ENCODE data around the gene ANKRD7. TPM values are rescaled to one million over a fixed set of nuclear protein-coding genes. Genes with fewer than 3 reads are reported as not detected.
A peak's percentile ranks its signal among the peaks of the same experiment; 100 is the strongest.
"Not testable (repeated sequence)": the region's sequence is repeated elsewhere in the genome, so short reads cannot be mapped to it uniquely, and the experiment has no call there.

The ANKRD7 gene
- total RNA-seq, 8 experiments from 2014 or later, result 0.33 to 1.8 (median 1.2) TPM; not detected in 3

DNA sequence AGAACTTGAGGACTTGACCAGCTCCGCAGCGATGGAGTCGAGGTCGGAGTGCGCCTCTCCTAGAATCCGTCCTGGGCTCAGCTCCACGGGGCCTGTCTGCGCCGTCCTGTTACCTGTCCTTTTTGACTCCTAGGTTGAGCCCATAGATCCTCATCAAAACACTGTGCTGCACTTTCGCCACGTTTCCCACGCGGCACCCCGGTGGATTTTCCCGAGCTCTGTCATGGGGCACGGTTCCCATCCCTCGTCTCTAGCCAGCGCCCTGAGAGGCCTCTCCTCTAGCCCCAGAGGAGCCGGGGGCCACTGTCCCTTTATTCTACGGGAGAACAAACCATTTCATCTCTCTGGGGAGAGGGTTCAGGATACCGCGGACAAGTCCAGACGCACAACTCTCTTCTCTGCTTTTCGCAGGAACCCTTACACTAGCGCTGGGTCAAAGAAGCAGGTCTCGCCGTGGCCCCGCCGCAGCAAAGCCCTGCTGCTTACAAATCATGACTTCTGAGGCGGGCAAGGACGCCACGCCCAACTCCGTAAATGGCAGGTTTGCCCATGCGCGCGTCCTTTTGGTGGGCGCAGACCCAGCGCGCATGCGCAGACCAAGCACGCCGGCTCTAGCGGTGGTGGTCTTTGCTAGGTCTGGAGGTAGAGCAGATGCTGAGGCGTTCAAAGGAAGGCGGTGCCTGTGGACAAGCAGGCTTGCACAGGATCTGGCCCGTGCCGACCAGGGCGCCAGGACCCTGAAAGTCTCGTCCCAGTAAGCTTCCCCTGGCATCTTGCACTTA, 10.3 kb upstream of the ANKRD7 start:
- in situ Hi-C loops (cut with MboI; ENCODE audit: low pct_unique_long_range_greater_than_20kb in 2 of 9, low sequenced_read_pairs in 9 of 9, unreplicated experiment in 9 of 9), result no loop called here
- peaks cover 0 to 13% of the 10 kb centered on the region in 2 donors for H3K4me1 ChIP-seq (replicated peaks in 1 of 2)
- ATAC-seq (replicated peaks in 6 of 8), result peak in 5 of 8 experiments; percentile 24 to 96 (median 55)
- H3K27ac ChIP-seq, result no peak overlapping the region
- 0 to 92% (median 30%) methylated on average over 2 to 22 of the region's 49 CpGs; no CpG with 5 or more reads in 1 of the 10 experiments for WGBS, 10 experiments
- peak overlapping the region in 1 of 5 donors; percentile 17 for H3K4me3 ChIP-seq

DNA sequence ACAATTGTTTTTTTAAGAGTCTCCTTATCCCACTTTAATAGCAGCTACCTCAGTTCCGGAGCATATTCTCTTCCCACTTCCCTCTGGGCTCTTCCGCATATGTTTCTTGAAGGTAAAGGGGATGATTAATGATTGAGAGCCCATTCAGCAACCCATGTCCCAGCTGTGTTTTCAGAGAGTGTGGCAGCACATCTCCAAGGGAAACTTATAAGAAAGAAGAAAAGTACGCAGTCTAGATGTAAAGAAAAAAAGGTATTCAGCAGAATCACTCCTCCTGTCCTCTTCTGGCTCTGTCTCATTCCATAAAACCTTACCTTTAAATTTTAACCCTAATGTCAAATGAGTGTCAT, 9.7 kb upstream of the ANKRD7 start:
- no peak for ATAC-seq (replicated peaks in 6 of 8)
- H3K27ac ChIP-seq, result no peak overlapping the region
- no peak overlapping the region for H3K4me3 ChIP-seq
- H3K4me1 ChIP-seq (replicated peaks in 1 of 2), result peaks cover 0 to 13% of the 10 kb centered on the region in 2 donors
- in situ Hi-C loops (cut with MboI; ENCODE audit: low pct_unique_long_range_greater_than_20kb in 2 of 9, low sequenced_read_pairs in 9 of 9, unreplicated experiment in 9 of 9), result no loop called here
- WGBS, 10 experiments, result 0 to 100% (median 93%) methylated on average over 1 to 3 of the region's 3 CpGs; no CpG with 5 or more reads in 4 of the 10 experiments

- peaks cover 0 to 13% of the 10 kb centered on the region in 2 donors for H3K4me1 ChIP-seq (replicated peaks in 1 of 2)
- no peak overlapping the region for H3K4me3 ChIP-seq
- H3K27ac ChIP-seq, result no peak overlapping the region
- in situ Hi-C loops (cut with MboI; ENCODE audit: low pct_unique_long_range_greater_than_20kb in 2 of 9, low sequenced_read_pairs in 9 of 9, unreplicated experiment in 9 of 9), result no loop called here
- WGBS, 10 experiments, result 0 to 67% (median 40%) methylated on average over 1 of the region's 1 CpG; no CpG with 5 or more reads in 3 of the 10 experiments
- ATAC-seq (replicated peaks in 6 of 8), result peak in 4 of 8 experiments; percentile 56 to 83 (median 66)
Measured at GRCh38 chr7:118217210-118217619, 7.3 kb upstream of the ANKRD7 start.

DNA sequence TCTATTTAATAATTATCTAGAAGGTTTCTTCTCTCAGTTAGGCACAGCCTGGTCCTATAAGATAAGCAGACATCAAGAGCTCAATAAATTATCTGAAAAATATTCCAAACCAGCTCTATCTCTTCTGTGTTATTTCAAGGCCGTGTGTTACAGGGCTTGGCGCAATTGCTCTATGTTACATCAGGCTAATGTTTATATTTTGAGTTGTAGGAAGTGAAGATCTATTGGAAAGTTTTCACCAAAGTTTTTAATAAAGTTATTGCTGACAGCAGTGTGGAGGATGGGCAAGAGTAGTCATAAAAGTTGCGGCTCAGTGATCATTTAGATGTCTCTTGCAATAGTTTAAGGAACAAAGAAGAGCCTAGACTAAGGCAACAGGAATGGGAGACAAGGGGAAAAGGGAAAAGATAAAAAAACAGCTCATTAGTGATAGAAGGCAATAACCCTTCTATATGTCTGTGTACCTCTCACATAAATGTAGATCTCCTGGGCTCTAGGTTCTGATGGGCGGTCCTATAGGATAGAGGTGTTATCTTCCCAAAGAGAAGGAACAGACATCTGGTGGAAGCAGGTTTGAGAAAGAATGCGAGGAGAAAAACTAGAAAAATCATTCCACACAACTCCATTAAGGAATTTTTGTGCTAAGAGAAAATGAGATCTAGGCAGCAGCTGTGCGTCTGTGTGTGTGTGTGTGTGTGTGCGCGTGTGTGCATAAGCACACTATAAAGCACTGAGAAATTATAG, 5.9 kb upstream of the ANKRD7 start:
- no peak overlapping the region for H3K4me3 ChIP-seq
- peaks cover 0 to 13% of the 10 kb centered on the region in 2 donors for H3K4me1 ChIP-seq (replicated peaks in 1 of 2)
- H3K27ac ChIP-seq, result no peak overlapping the region
- in situ Hi-C loops (cut with MboI; ENCODE audit: low pct_unique_long_range_greater_than_20kb in 2 of 9, low sequenced_read_pairs in 9 of 9, unreplicated experiment in 9 of 9), result no loop called here
- 47 to 95% (median 74%) methylated on average over 4 to 8 of the region's 8 CpGs for WGBS, 10 experiments
- ATAC-seq (replicated peaks in 6 of 8), result no peak

- Histone ChIP-seq H3K27ac (no peak overlapping the region), H3K4me1 (replicated peaks in 1 of 2) (peaks cover 0 to 13% of the 10 kb centered on the region in 2 donors), H3K4me3 (no peak overlapping the region)
- ATAC-seq (replicated peaks in 6 of 8), result no peak
- WGBS, 10 experiments, result 50 to 100% (median 98%) methylated on average over 1 to 3 of the region's 3 CpGs
- in situ Hi-C loops (cut with MboI; ENCODE audit: low pct_unique_long_range_greater_than_20kb in 2 of 9, low sequenced_read_pairs in 9 of 9, unreplicated experiment in 9 of 9), result no loop called here
Measured at GRCh38 chr7:118219157-118219512, 5.4 kb upstream of the ANKRD7 start.

- H3K4me3 ChIP-seq, result no peak overlapping the region
- WGBS, 10 experiments, result 32 to 67% (median 60%) methylated on average over 1 to 3 of the region's 3 CpGs; no CpG with 5 or more reads in 5 of the 10 experiments
- H3K4me1 ChIP-seq (replicated peaks in 1 of 2), result peaks cover 0 to 13% of the 10 kb centered on the region in 2 donors
- in situ Hi-C loops (cut with MboI; ENCODE audit: low pct_unique_long_range_greater_than_20kb in 2 of 9, low sequenced_read_pairs in 9 of 9, unreplicated experiment in 9 of 9), result no loop called here
- ATAC-seq (replicated peaks in 6 of 8), result no peak
- no peak overlapping the region for H3K27ac ChIP-seq
Measured at GRCh38 chr7:118220583-118220982, 3.9 kb upstream of the ANKRD7 start.

DNA sequence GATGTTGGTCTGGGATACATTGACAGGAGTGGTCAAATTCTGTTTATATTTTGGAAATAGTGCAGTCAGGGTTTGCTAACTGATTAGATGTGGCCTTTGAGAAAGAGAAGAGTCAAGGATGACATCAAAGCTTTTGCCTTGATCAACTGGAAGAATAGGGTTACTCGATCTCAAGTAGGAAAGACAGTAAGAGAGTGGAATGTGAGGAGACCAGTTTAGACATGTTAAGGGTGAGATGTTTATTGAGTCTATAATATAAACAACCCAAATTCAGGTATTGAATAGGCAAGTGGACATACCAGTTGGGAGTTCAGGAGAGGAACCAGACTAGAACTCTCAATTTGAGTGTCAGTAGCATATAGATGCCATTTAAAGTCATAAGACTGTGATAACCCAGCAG, 1.9 kb upstream of the ANKRD7 start:
- WGBS, 10 experiments, result 0 to 80% (median 63%) methylated on average over 1 of the region's 1 CpG; no CpG with 5 or more reads in 5 of the 10 experiments
- Histone ChIP-seq H3K4me1 (replicated peaks in 1 of 2) (peaks cover 0 to 9% of the 10 kb centered on the region in 2 donors), H3K4me3 (no peak overlapping the region), H3K27ac (no peak overlapping the region)
- in situ Hi-C loops (cut with MboI; ENCODE audit: low pct_unique_long_range_greater_than_20kb in 2 of 9, low sequenced_read_pairs in 9 of 9, unreplicated experiment in 9 of 9), result no loop called here
- no peak for ATAC-seq (replicated peaks in 6 of 8)

- ATAC-seq (replicated peaks in 6 of 8), result no peak
Measured at GRCh38 chr7:118232837-118233236, 8.3 kb downstream of the ANKRD7 start.

DNA sequence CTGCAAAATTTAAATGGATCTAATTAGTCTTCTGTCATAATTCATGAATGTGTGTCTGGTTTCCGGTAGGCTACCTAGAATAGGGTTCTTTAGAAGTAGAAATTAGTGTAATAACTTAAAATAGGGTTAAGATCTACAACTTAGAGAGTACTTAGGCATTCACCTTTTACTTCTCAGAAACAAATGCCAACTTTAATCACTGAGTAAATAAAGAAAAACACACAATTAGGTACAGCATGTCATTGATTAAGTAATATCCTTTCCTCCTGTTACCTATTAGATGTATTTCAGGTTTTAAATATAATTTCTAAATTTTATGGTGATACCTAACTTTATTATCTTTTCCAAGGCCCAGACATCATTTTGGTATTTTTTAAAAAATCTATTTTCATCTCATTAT, 9.3 kb downstream of the ANKRD7 start:
- no peaks in the 10 kb centered on the region for H3K4me1 ChIP-seq (replicated peaks in 1 of 2)
- no peak overlapping the region for H3K4me3 ChIP-seq
- in situ Hi-C loops (cut with MboI; ENCODE audit: low pct_unique_long_range_greater_than_20kb in 2 of 9, low sequenced_read_pairs in 9 of 9, unreplicated experiment in 9 of 9), result no loop called here
- no peak for ATAC-seq (replicated peaks in 6 of 8)
- no peak overlapping the region for H3K27ac ChIP-seq
- 20 to 100% (median 84%) methylated on average over 1 of the region's 1 CpG for WGBS, 10 experiments

More at GRCh38 chr7:118232837-118233236, 8.3 kb downstream of the ANKRD7 start:
- in situ Hi-C loops (cut with MboI; ENCODE audit: low pct_unique_long_range_greater_than_20kb in 2 of 9, low sequenced_read_pairs in 9 of 9, unreplicated experiment in 9 of 9), result no loop called here
- no peaks in the 10 kb centered on the region for H3K4me1 ChIP-seq (replicated peaks in 1 of 2)
- whole genome bisulfite sequencing, 10 experiments, result 14 to 100% (median 93%) methylated on average over 1 of the region's 1 CpG
- no peak overlapping the region for H3K27ac ChIP-seq
- H3K4me3 ChIP-seq, result no peak overlapping the region

- Histone ChIP-seq H3K4me1 (replicated peaks in 1 of 2) (no peaks in the 10 kb centered on the region), H3K27ac (no peak overlapping the region), H3K4me3 (no peak overlapping the region)
- ATAC-seq (replicated peaks in 6 of 8), result no peak
- 57 to 100% (median 93%) methylated on average over 1 to 3 of the region's 3 CpGs; no CpG with 5 or more reads in 5 of the 10 experiments for WGBS, 10 experiments
- in situ Hi-C loops (cut with MboI; ENCODE audit: low pct_unique_long_range_greater_than_20kb in 2 of 9, low sequenced_read_pairs in 9 of 9, unreplicated experiment in 9 of 9), result no loop called here
Measured at GRCh38 chr7:118239014-118239413, 14.5 kb downstream of the ANKRD7 start.

- in situ Hi-C loops (cut with MboI; ENCODE audit: low pct_unique_long_range_greater_than_20kb in 2 of 9, low sequenced_read_pairs in 9 of 9, unreplicated experiment in 9 of 9); ATAC-seq (replicated peaks in 6 of 8); H3K27ac ChIP-seq; H3K4me1 ChIP-seq (replicated peaks in 1 of 2); H3K4me3 ChIP-seq: not testable (repeated sequence)
- 80% methylated on average over 2 of the region's 2 CpGs; no CpG with 5 or more reads in 9 of the 10 experiments for WGBS, 10 experiments
Measured at GRCh38 chr7:118240320-118240719, 15.8 kb downstream of the ANKRD7 start.

DNA sequence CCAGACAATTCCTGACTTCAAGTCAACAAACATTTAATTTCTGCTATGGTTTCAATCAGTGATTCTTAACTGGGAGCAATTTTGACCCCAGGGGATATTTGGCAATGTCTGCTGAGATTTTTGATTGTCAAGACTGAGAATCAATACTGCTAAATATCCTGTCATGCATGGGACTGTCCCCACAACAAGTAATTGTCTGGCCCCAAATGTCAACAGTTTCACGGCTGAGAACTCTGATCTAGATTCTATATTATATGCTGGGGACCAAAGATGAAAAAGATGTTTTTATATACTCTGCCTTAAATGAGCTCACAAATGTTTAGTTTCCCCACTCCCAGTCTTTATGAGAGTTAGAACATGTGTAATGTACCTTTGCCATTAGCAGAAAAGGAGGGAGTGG, 19.2 kb downstream of the ANKRD7 start:
- in situ Hi-C loops (cut with MboI; ENCODE audit: low pct_unique_long_range_greater_than_20kb in 2 of 9, low sequenced_read_pairs in 9 of 9, unreplicated experiment in 9 of 9), result no loop called here
- Histone ChIP-seq H3K4me1 (replicated peaks in 1 of 2) (no peaks in the 10 kb centered on the region), H3K4me3 (no peak overlapping the region), H3K27ac (no peak overlapping the region)
- no peak for ATAC-seq (replicated peaks in 6 of 8)
- WGBS, 10 experiments, result 60 to 100% (median 90%) methylated on average over 1 of the region's 1 CpG; no CpG with 5 or more reads in 5 of the 10 experiments

- WGBS, 10 experiments, result 0 to 83% (median 42%) methylated on average over 1 to 2 of the region's 2 CpGs; no CpG with 5 or more reads in 2 of the 10 experiments
- no peak overlapping the region for H3K27ac ChIP-seq
- H3K4me3 ChIP-seq, result no peak overlapping the region
- ATAC-seq (replicated peaks in 6 of 8), result no peak
- no peaks in the 10 kb centered on the region for H3K4me1 ChIP-seq (replicated peaks in 1 of 2)
- in situ Hi-C loops (cut with MboI; ENCODE audit: low pct_unique_long_range_greater_than_20kb in 2 of 9, low sequenced_read_pairs in 9 of 9, unreplicated experiment in 9 of 9), result no loop called here
Measured at GRCh38 chr7:118245267-118246040, 20.9 kb downstream of the ANKRD7 start.
